Measurements from ENCODE around the gene OR10G6. TPM values are rescaled to one million over a fixed set of nuclear protein-coding genes. Genes with fewer than 3 reads are reported as not detected.
A peak's percentile ranks its signal among the peaks of the same experiment; 100 is the strongest.

OR10G6 gene
- total and polyA plus RNA-seq, 2 of the 8 experiments (the other 6 are each of a cell fraction or from before 2014, with no cell fraction given), result not detected

- H4K20me1 ChIP-seq (replicated peaks in 1 of 2; ENCODE audit: control insufficient read depth in 1 of 2, insufficient read depth in 2 of 2, low read length in 2 of 2), result no peaks in the 10 kb centered on the region
- ChIA-PET CTCF (ENCODE audit: partially characterized antibody) (interaction anchor here (1.5 kb wide), 1 partner anchor 22 kb away, joined by 4 read pairs; no protein-coding TSS in a partner anchor), POLR2A (ENCODE audit: partially characterized antibody) (no interaction called here)
- H3K9me3 ChIP-seq (ENCODE audit: insufficient read depth in 2 of 2, low read depth in 1 of 2, low read length in 1 of 2), result no peaks in the 10 kb centered on the region
- H2AK5ac ChIP-seq (ENCODE audit: low read depth, low read length), result no peak within 1 kb of the TSS
- no peak within 1 kb of the TSS for H2BK20ac ChIP-seq (ENCODE audit: low read length)
- H2BK120ac ChIP-seq (replicated peaks; ENCODE audit: low read depth, low read length), result no peak within 1 kb of the TSS
- no peaks in the 10 kb centered on the region for H3K23me2 ChIP-seq (ENCODE audit: low read depth, low read length)
- H3K9ac ChIP-seq (replicated peaks in 1 of 4; ENCODE audit: extremely low read depth in 1 of 4, low read depth in 3 of 4, low read length in 3 of 4), result no peak within 1 kb of the TSS
- no peaks in the 10 kb centered on the region for H3K79me1 ChIP-seq (ENCODE audit: low read depth, low read length)
- peak within 1 kb of the TSS; percentile 52 for H3K14ac ChIP-seq (ENCODE audit: insufficient read length)
- no peak within 1 kb of the TSS for H4K91ac ChIP-seq (replicated peaks; ENCODE audit: insufficient read length, low read length)
- DNase-seq (ENCODE audit: low read depth in 1 of 2, low spot score in 2 of 2) (no peak), FAIRE-seq (no peak)
- H2BK12ac ChIP-seq (ENCODE audit: low read depth, low read length), result peak within 1 kb of the TSS; percentile 21; the same call in 1 of the 2 replicates
- no peak within 1 kb of the TSS for H3K18ac ChIP-seq (ENCODE audit: extremely low read depth, low read length)
- no peak within 1 kb of the TSS for H2BK15ac ChIP-seq (ENCODE audit: low read length)
- H3K4me3 ChIP-seq (ENCODE audit: extremely low read depth in 1 of 4, insufficient read depth in 2 of 4, low read depth in 3 of 4, low read length in 4 of 4), result no peak within 1 kb of the TSS
- no peak within 1 kb of the TSS; the same call in 1 of the 2 replicates for H2AFZ ChIP-seq (ENCODE audit: low read length)
- no peak within 1 kb of the TSS for H3K4ac ChIP-seq (replicated peaks; ENCODE audit: insufficient read length, low read depth, low read length)
- H3K56ac ChIP-seq (replicated peaks; ENCODE audit: insufficient read length, low read depth, low read length), result no peak within 1 kb of the TSS
- H3K79me2 ChIP-seq (ENCODE audit: control insufficient read depth in 1 of 2, insufficient read depth in 2 of 2, low read length in 2 of 2), result no peaks in the 10 kb centered on the region
- no peak within 1 kb of the TSS for H4K8ac ChIP-seq (ENCODE audit: extremely low read depth, insufficient read depth, low read length)
- no peak within 1 kb of the TSS for H3K27ac ChIP-seq (ENCODE audit: low read depth, low read length)
- no peak within 1 kb of the TSS for H2BK5ac ChIP-seq (ENCODE audit: low read depth, low read length)
- H3K23ac ChIP-seq (ENCODE audit: insufficient read length), result no peak within 1 kb of the TSS
- no peak within 1 kb of the TSS for H4K5ac ChIP-seq (ENCODE audit: insufficient read length, low read depth, low read length)
- H3K4me2 ChIP-seq (ENCODE audit: insufficient read depth in 1 of 2, low read depth in 2 of 2, low read length in 2 of 2), result no peak within 1 kb of the TSS
- no peaks in the 10 kb centered on the region for H3K27me3 ChIP-seq (replicated peaks in 1 of 4; ENCODE audit: control insufficient read depth in 3 of 4, extremely low read depth in 1 of 4, insufficient read depth in 3 of 4, low read length in 3 of 4)
- no peaks in the 10 kb centered on the region for H3K36me3 ChIP-seq (ENCODE audit: control insufficient read depth in 2 of 4, insufficient read depth in 4 of 4, low read length in 3 of 4)
- 0 out of 7 replicates have a peak, but pooled peaks cover 0 to 2% (median 0%) of the 10 kb centered on the region in 4 experiments for H3K4me1 ChIP-seq (replicated peaks in 1 of 4; ENCODE audit: control insufficient read depth in 3 of 4, insufficient read depth in 4 of 4, low read length in 3 of 4)
- TF ChIP-seq POLR2A (IDR thresholded peaks at IDR 0.05; ENCODE audit: control extremely low read depth in 1 of 2, low read depth in 2 of 2, low read length in 2 of 2) (no peak), SIN3A (conservative IDR thresholded peaks at IDR 0.05 in 1 of 2, IDR thresholded peaks at IDR 0.05 in 1 of 2; ENCODE audit: low read depth in 1 of 2, low read length in 2 of 2) (no peak), RAD21 (IDR thresholded peaks at IDR 0.05 in 1 of 2, conservative IDR thresholded peaks at IDR 0.05 in 1 of 2; ENCODE audit: low read depth in 2 of 2, low read length in 2 of 2) (no peak), HDAC6 (IDR thresholded peaks at IDR 0.05; ENCODE audit: low read depth, low read length) (no peak), TEAD4 (IDR thresholded peaks at IDR 0.05; ENCODE audit: low read depth, low read length) (no peak), E2F6 (IDR thresholded peaks at IDR 0.05) (no peak), CHD1 (IDR thresholded peaks at IDR 0.05; ENCODE audit: low read depth, low read length) (no peak), EZH2 (IDR thresholded peaks at IDR 0.05; ENCODE audit: low read depth, low read length, severe bottlenecking) (no peak), RBBP5 (IDR thresholded peaks at IDR 0.05; ENCODE audit: borderline replicate concordance, low read depth, low read length) (no peak), CBX5 (IDR thresholded peaks at IDR 0.05; ENCODE audit: low read depth, low read length) (no peak), CEBPB (IDR thresholded peaks at IDR 0.05; ENCODE audit: low read depth, low read length) (no peak), EGR1 (IDR thresholded peaks at IDR 0.05; ENCODE audit: borderline replicate concordance, low read depth, low read length) (no peak), BCL11A (IDR thresholded peaks at IDR 0.05; ENCODE audit: low read depth in 2 of 2, low read length in 2 of 2) (no peak), TAF7 (optimal IDR thresholded peaks at IDR 0.05; ENCODE audit: borderline replicate concordance, low read depth, low read length) (no peak)
Measured at GRCh38 chr11:123977731-123978347, 17.1 kb downstream of the OR10G6 start, which contains the start of gene OR10S1. OR10S1 (minus strand) TSS chr11:123977781; CDS start chr11:123977664, 117 bp downstream.
